Stimulated activated CD8-positive, alpha-beta memory T cell treated with anti-CD3 and anti-CD28 coated beads, Interleukin-2, amount 100 ng/mL, for 1 hour (primary cell): ENCODE measurements around the gene DNAH8.

Experiments used
- DNase-seq, 2 donors: peaks; one replicate each; pipeline ENCODE4 v3.0.0-alpha.2; 2020; ENCODE audit warnings: low read depth in 2 of 2

The DNAH8 gene

GRCh38 chr6:38702558-38703397, 12.3 kb upstream of the DNAH8 start, which contains the start of gene GLO1:
TSS of gene GLO1 (minus strand) at chr6:38703145. CDS start at chr6:38703054, 91 bp downstream.
- DNase-seq = peak; percentile 88 to 92

GRCh38 chr6:38703949-38704590, 11.0 kb upstream of the DNAH8 start:
- no peak for DNase-seq

GRCh38 chr6:38705924-38706323, 9.2 kb upstream of the DNAH8 start:
- DNase-seq = no peak

GRCh38 chr6:38708496-38708895, 6.6 kb upstream of the DNAH8 start:
- DNase-seq = no peak

- DNase-seq = peak; percentile 10 to 15
These were observed 1.3 kb upstream of the DNAH8 start for GRCh38 chr6:38713812-38714211.

GRCh38 chr6:38714239-38715015, 684 bp upstream of the DNAH8 start:
- no peak for DNase-seq

- DNase-seq = no peak
These were observed 1.7 kb downstream of the DNAH8 start for GRCh38 chr6:38716825-38717224.

- DNase-seq = no peak
These were observed 4.2 kb downstream of the DNAH8 start for GRCh38 chr6:38719358-38719757.

- no peak for DNase-seq
These were observed 5.2 kb downstream of the DNAH8 start for GRCh38 chr6:38720295-38720694.

GRCh38 chr6:38722038-38722437, 6.9 kb downstream of the DNAH8 start:
- DNase-seq = no peak

GRCh38 chr6:38722727-38723334, 7.7 kb downstream of the DNAH8 start:
- no peak for DNase-seq

GRCh38 chr6:38723783-38724182, 8.7 kb downstream of the DNAH8 start:
- DNase-seq = no peak

GRCh38 chr6:38724343-38724742, 9.2 kb downstream of the DNAH8 start:
- DNase-seq = no peak

- DNase-seq = no peak
These were observed 10.5 kb downstream of the DNAH8 start for GRCh38 chr6:38725414-38726183.

GRCh38 chr6:38728203-38728602, 13.1 kb downstream of the DNAH8 start:
- no peak for DNase-seq

- no peak for DNase-seq
These were observed 15.2 kb downstream of the DNAH8 start for GRCh38 chr6:38730140-38730862.

GRCh38 chr6:38736951-38737350, 21.8 kb downstream of the DNAH8 start:
- no peak for DNase-seq

- no peak for DNase-seq
These were observed 23.1 kb downstream of the DNAH8 start for GRCh38 chr6:38738261-38738660.

GRCh38 chr6:38739532-38739931, 24.4 kb downstream of the DNAH8 start:
- no peak for DNase-seq

- DNase-seq = no peak
These were observed 34.4 kb downstream of the DNAH8 start for GRCh38 chr6:38749473-38749872.
